Islet of Langerhans (tissue), 1 donor: ENCODE results near the gene NFASC.

Source experiments
- FAIRE-seq: peaks from one replicate; lab custom pipeline; 2011; peaks lifted over from hg19 to GRCh38; lab: Jason Lieb, UNC

Gene NFASC

GRCh38 chr1:204859861-204860267 lies 10.8 kb upstream of the NFASC start:
- FAIRE-seq, result no peak

- FAIRE-seq, result no peak
Measured at GRCh38 chr1:204863024-204863423, 7.6 kb upstream of the NFASC start.

GRCh38 chr1:204863730-204864129 lies 6.9 kb upstream of the NFASC start:
- no peak for FAIRE-seq

- no peak for FAIRE-seq
Measured at GRCh38 chr1:204866051-204866596, 4.5 kb upstream of the NFASC start.

- FAIRE-seq, result no peak
Measured at GRCh38 chr1:204867203-204867602, 3.5 kb upstream of the NFASC start.

GRCh38 chr1:204867666-204868339 lies 2.9 kb upstream of the NFASC start:
- FAIRE-seq, result no peak

GRCh38 chr1:204868340-204868700 lies 2.3 kb upstream of the NFASC start:
- FAIRE-seq, result no peak

GRCh38 chr1:204869097-204869496 lies 1.6 kb upstream of the NFASC start:
- no peak for FAIRE-seq

GRCh38 chr1:204871405-204872037 lies 859 bp downstream of the NFASC start:
- FAIRE-seq, result no peak

- no peak for FAIRE-seq
Measured at GRCh38 chr1:204872262-204872881, 1.7 kb downstream of the NFASC start.

GRCh38 chr1:204873176-204873575 lies 2.5 kb downstream of the NFASC start:
- no peak for FAIRE-seq

GRCh38 chr1:204873714-204874113 lies 3.1 kb downstream of the NFASC start:
- FAIRE-seq, result no peak

GRCh38 chr1:204874274-204874673 lies 3.6 kb downstream of the NFASC start:
- FAIRE-seq, result no peak

GRCh38 chr1:204875255-204875654 lies 4.6 kb downstream of the NFASC start:
- FAIRE-seq, result no peak

- FAIRE-seq, result no peak
Measured at GRCh38 chr1:204878621-204879234, 8.1 kb downstream of the NFASC start.

- FAIRE-seq, result no peak
Measured at GRCh38 chr1:204879351-204879750, 8.7 kb downstream of the NFASC start.

- FAIRE-seq, result no peak
Measured at GRCh38 chr1:204880906-204881305, 10.2 kb downstream of the NFASC start.

- FAIRE-seq, result no peak
Measured at GRCh38 chr1:204882479-204882878, 11.8 kb downstream of the NFASC start.

- no peak for FAIRE-seq
Measured at GRCh38 chr1:204883405-204883804, 12.7 kb downstream of the NFASC start.

- FAIRE-seq, result no peak
Measured at GRCh38 chr1:204885288-204885711, 14.6 kb downstream of the NFASC start.

- no peak for FAIRE-seq
Measured at GRCh38 chr1:204885790-204886189, 15.1 kb downstream of the NFASC start.

- FAIRE-seq, result no peak
Measured at GRCh38 chr1:204887846-204888245, 17.2 kb downstream of the NFASC start.

GRCh38 chr1:204888294-204888693 lies 17.6 kb downstream of the NFASC start:
- no peak for FAIRE-seq
